ENCODE results near the gene ARHGAP10.
"Not testable (repeated sequence)": the region's sequence is repeated elsewhere in the genome, so short reads cannot be mapped to it uniquely, and the experiment has no call there.

The ARHGAP10 gene

GRCh38 chr4:147910315-147910714 is 178.4 kb downstream of the ARHGAP10 start:
- POLR2A ChIA-PET: no interaction called here
- CTCF ChIA-PET: interaction anchor here (1.2 to 3.1 kb wide), 3 partner anchors 27 to 106 kb away, joined by 3 to 20 read pairs (median 3); no protein-coding TSS in a partner anchor
- no peak for DNase-seq (ENCODE audit: extremely low spot score)
- TF ChIP-seq, protein P1, sequence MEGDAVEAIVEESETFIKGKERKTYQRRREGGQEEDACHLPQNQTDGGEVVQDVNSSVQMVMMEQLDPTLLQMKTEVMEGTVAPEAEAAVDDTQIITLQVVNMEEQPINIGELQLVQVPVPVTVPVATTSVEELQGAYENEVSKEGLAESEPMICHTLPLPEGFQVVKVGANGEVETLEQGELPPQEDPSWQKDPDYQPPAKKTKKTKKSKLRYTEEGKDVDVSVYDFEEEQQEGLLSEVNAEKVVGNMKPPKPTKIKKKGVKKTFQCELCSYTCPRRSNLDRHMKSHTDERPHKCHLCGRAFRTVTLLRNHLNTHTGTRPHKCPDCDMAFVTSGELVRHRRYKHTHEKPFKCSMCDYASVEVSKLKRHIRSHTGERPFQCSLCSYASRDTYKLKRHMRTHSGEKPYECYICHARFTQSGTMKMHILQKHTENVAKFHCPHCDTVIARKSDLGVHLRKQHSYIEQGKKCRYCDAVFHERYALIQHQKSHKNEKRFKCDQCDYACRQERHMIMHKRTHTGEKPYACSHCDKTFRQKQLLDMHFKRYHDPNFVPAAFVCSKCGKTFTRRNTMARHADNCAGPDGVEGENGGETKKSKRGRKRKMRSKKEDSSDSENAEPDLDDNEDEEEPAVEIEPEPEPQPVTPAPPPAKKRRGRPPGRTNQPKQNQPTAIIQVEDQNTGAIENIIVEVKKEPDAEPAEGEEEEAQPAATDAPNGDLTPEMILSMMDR (IDR thresholded peaks at IDR 0.05; ENCODE audit: control extremely low read depth, extremely low read depth, low read depth, missing control alignments): no peak

DNA sequence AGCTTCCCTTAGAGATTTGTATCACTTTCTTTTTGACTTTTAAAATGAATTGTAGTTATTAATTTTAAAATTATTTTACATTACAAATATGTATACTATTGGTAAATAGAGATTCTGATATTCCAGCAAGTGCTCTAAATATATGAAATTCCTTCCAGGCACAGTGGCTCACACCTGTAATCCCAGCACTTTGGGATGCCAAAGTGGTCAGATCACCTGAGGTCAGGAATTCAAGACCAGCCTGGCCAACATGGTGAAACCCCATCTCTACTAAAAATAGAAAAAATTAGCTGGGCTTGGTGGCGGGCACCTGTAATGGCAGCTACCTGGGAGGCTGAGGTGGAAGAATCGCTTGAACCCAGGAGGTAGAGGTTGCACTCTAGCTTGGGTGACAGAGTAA is 180.2 kb downstream of the ARHGAP10 start:
- DNase-seq (ENCODE audit: extremely low spot score); POLR2A ChIA-PET: not testable (repeated sequence)
- CTCF ChIA-PET: interaction anchor here (1.0 to 1.5 kb wide), 3 partner anchors 11 to 34 kb away, joined by 3 read pairs; no protein-coding TSS in a partner anchor

DNA sequence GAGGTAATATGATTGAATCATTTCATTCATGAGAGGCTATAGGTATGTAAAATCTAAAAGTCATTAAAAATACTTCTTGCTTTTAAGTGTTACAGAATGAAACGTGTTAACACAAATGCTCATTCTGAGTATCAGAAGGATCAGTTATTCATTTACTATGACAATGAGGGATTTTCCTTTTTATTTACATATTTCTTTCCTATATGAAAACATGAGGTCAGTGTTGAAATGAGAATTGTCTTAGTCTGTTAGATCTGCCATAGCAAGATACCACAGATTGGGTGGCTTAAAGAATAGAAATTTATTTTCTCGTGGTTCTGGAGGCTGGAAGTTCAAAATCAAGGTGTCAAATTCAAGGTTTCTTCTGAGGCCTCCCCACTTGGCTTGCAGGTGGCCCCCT is 181.2 kb downstream of the ARHGAP10 start:
- CTCF ChIA-PET: interaction anchor here (1.2 to 1.7 kb wide), 2 partner anchors 33 to 52 kb away, joined by 3 read pairs; no protein-coding TSS in a partner anchor

GRCh38 chr4:147916351-147916750 is 184.5 kb downstream of the ARHGAP10 start:
- CTCF ChIA-PET: interaction anchor here (1.3 to 2.0 kb wide), 2 partner anchors 9 to 50 kb away, joined by 4 to 9 read pairs; no protein-coding TSS in a partner anchor
- POLR2A ChIA-PET: no interaction called here
- no peak for DNase-seq (ENCODE audit: extremely low spot score)
- TF ChIP-seq, protein P1 (IDR thresholded peaks at IDR 0.05; ENCODE audit: control extremely low read depth, extremely low read depth, low read depth, missing control alignments): no peak

More for the DNA sequence above, 181.2 kb downstream of the ARHGAP10 start:
- POLR2A ChIA-PET: no interaction called here
- TF ChIP-seq, protein P1 (IDR thresholded peaks at IDR 0.05; ENCODE audit: control extremely low read depth, extremely low read depth, low read depth, missing control alignments): no peak
- no peak for DNase-seq (ENCODE audit: extremely low spot score)

DNA sequence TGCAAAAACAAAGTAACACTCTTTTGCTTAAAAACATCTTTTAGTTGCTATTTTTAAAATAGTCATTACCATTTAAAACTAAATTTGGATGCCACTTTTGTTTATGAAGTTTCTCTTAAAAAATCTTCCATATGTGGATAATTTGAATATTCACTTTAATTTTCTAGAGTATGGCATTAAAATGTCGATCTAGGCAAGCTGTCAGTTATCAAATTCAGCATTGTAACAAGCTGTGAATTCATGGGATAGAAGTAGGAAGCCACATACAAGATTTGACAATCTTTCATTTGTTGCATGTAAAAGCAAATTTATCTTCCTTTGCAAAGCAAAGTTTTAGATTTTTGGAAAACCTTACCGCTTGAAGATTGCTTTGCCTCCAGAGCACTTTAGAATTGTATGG is 191.5 kb downstream of the ARHGAP10 start:
- ChIA-PET POLR2A (no interaction called here), CTCF (no interaction called here)
- DNase-seq (ENCODE audit: extremely low spot score): no peak
- TF ChIP-seq, protein P1 (IDR thresholded peaks at IDR 0.05; ENCODE audit: control extremely low read depth, extremely low read depth, low read depth, missing control alignments): no peak

DNA sequence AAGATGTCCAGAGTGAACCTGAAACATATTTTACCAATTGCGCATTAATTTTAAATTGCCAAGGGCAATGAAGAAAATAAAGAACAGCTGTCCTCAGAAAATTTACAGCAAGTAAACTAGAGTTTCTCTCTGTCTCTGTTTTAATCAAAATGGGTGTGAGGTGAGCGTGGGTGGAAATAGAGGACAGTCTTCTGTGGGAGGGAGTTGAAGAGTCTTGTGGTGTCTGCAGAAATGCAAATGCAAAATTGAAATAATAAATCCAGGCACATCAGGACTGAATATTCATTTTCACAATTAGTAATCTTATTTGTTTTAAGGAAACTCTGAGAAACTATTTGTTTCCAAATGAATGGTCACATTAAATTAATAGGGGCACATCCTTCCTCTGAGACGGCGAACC is 192.0 kb downstream of the ARHGAP10 start:
- ChIA-PET CTCF (no interaction called here), POLR2A (no interaction called here)
- TF ChIP-seq, protein P1 (IDR thresholded peaks at IDR 0.05; ENCODE audit: control extremely low read depth, extremely low read depth, low read depth, missing control alignments): no peak
- peak; percentile 19 for DNase-seq (ENCODE audit: extremely low spot score)

DNA sequence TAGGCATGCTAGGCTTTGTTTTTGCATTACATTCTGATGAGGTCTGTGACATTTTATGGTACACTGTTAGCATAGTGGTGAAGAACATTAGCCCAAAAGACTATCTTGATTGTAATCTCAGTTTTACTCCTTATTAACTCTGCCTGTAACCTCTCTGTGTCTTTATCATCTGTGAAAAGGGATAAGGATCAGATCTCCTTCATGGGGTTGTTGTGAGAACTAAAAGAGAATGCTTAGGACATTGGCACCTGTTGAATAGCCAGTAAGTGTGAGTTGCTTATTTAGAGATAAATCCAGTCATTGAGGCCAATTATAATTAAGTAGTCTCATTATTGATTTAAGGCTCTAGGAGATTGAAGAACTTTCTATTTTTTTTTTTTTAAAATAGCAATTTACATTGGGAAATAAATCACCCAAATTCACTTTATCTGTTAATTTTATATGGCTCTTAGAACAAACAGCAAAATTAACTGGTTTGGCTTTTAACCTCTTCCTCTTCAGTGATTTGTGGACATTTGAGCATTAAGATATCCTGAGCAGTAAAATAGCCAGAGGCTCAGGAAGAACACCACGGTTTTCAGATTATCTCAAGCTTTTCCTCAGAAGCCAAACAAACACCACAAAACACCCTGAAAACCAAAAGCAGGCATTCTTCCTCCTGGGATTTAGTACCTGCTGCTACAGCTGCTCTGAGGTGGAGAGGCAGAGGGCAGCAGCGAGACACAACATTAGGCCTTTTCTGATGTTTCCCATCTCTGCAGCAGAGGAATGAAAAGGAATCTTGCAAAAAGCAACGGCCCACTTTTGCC is 192.9 kb downstream of the ARHGAP10 start:
- peak; percentile 16 for DNase-seq (ENCODE audit: extremely low spot score)
- POLR2A ChIA-PET: no interaction called here
- CTCF ChIA-PET: interaction anchor here (0.9 to 1.7 kb wide), 3 partner anchors 8 to 13 kb away, joined by 3 to 4 read pairs (median 3); no protein-coding TSS in a partner anchor
- TF ChIP-seq, protein P1 (IDR thresholded peaks at IDR 0.05; ENCODE audit: control extremely low read depth, extremely low read depth, low read depth, missing control alignments): peak; percentile 53

Data from GM10248 (cell line).